T-helper 2 cell treated with Interferon-gamma antibody and Interleukin-4, amounts not matched to agents 5 μg/mL and 100 μg/mL, for 36 hours (primary cell): Measurements from ENCODE around the gene CDK5R1.

ENCODE experiments used
- DNase-seq: peaks from one replicate; pipeline ENCODE4 v3.0.0; 2021; ENCODE audit warnings: low spot score
- H3K27ac Mint-ChIP-seq: one replicate; pipeline ENCODE4 v1.8.0; 2021; ENCODE audit warnings: mild to moderate bottlenecking, mixed read lengths
- H3K27me3 Mint-ChIP-seq: one replicate; pipeline ENCODE4 v1.8.0; 2021; ENCODE audit warnings: low read depth, mixed read lengths
- H3K36me3 Mint-ChIP-seq: one replicate; pipeline ENCODE4 v1.8.0; 2021; ENCODE audit warnings: low read depth, mixed read lengths
- H3K4me1 Mint-ChIP-seq: one replicate; pipeline ENCODE4 v1.8.0; 2021; ENCODE audit warnings: low read depth, mixed read lengths
- H3K4me3 Mint-ChIP-seq: one replicate; pipeline ENCODE4 v1.8.0; 2022; ENCODE audit warnings: mild to moderate bottlenecking, moderate library complexity, mixed read lengths
- H3K9me3 Mint-ChIP-seq: one replicate; pipeline ENCODE4 v1.8.0; 2021; ENCODE audit warnings: mixed read lengths

The CDK5R1 gene

DNA sequence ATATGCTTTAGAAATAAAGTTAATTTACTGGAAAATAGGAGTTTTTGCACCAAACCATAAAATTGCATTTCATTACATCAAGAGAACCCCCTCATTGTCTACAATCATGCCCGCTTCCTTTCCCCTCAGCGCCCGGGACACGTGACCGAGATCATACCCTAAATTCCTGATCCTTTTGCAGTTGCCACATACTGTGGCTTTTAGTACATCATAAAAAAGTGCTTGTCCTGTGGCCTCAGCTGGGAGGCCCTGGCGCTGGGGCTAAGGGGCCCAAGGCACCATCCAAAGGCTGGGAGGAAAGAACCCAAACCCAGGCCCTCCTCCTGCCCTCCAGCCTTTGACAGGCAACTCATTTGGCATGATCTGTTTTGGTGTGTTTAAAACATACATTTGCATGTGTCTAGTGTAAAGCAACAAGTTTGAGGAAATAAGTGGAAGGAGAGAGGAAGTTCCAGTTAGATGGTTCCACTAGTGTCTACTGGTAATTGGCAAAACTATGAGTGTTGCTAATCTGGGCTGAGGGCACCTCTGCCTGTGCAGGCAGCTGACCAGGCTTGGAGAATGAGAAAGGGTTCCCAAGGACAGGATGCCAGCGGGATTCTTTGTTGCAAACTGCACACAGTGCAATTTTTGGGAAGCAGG, 6.0 kb downstream of the CDK5R1 start:
- DNase-seq, result no peak
- no peaks in the 10 kb centered on the region for H3K9me3 Mint-ChIP-seq
- no peaks in the 10 kb centered on the region for H3K27me3 Mint-ChIP-seq
- peaks cover 49% of the 10 kb centered on the region for H3K4me1 Mint-ChIP-seq
- H3K27ac Mint-ChIP-seq, result peak overlapping the region; percentile 63
- H3K36me3 Mint-ChIP-seq, result peaks cover 23% of the 10 kb centered on the region
- peak overlapping the region; percentile 22 for H3K4me3 Mint-ChIP-seq

DNA sequence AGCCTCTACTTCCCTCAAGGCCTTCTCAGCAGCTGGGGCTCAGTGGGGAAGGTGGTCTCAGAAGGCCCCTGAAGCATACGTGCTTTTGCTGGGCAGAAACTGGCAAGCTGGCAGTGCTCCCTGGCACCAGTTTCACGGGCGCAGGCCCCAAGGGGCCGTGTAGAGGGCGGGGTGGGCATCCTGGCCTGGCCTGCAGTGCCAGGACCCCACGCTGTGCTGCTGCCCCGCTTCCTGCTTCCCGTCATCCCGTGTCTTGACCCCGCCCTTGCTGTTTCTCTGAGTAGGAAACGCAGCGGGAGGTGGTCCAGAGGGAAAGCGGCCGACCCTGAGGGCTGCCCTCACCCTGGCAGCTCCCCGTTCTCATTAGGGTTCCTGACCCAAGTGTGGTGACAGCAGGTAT, 6.8 kb downstream of the CDK5R1 start:
- H3K4me1 Mint-ChIP-seq, result peaks cover 41% of the 10 kb centered on the region
- no peaks in the 10 kb centered on the region for H3K27me3 Mint-ChIP-seq
- no peak overlapping the region for H3K27ac Mint-ChIP-seq
- H3K36me3 Mint-ChIP-seq, result peaks cover 15% of the 10 kb centered on the region
- DNase-seq, result no peak
- H3K9me3 Mint-ChIP-seq, result no peaks in the 10 kb centered on the region
- H3K4me3 Mint-ChIP-seq, result no peak overlapping the region

DNA sequence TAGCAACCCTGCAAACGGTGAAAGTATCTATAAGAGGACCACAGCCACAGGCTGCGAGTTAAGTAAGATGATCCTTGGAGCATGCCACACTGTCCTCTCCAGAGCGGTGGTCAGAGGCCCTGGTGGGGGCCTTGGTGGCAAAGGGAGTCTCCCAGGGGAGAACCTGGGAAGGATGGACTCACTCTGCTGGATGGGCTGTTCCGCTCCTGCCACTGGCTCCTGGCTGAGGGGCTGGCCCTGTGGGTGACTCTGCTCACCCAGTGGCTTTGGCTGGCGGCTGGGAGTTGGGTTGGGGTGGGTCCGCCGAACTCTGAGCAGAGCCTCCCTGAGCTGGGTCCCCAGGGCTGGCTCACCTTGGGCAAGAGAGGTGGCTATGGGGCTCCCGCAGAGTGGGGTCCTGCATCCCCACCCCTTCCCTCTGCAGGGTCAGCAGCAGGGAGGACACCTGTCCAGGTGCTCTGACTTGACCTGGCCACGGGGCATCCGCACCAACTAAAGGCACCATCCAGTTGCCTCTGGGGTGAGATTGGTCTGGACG, 7.3 kb downstream of the CDK5R1 start:
- Mint-ChIP-seq H3K27ac (no peak overlapping the region), H3K9me3 (no peaks in the 10 kb centered on the region), H3K27me3 (no peaks in the 10 kb centered on the region), H3K36me3 (peaks cover 11% of the 10 kb centered on the region), H3K4me1 (peaks cover 37% of the 10 kb centered on the region), H3K4me3 (no peak overlapping the region)
- no peak for DNase-seq

DNA sequence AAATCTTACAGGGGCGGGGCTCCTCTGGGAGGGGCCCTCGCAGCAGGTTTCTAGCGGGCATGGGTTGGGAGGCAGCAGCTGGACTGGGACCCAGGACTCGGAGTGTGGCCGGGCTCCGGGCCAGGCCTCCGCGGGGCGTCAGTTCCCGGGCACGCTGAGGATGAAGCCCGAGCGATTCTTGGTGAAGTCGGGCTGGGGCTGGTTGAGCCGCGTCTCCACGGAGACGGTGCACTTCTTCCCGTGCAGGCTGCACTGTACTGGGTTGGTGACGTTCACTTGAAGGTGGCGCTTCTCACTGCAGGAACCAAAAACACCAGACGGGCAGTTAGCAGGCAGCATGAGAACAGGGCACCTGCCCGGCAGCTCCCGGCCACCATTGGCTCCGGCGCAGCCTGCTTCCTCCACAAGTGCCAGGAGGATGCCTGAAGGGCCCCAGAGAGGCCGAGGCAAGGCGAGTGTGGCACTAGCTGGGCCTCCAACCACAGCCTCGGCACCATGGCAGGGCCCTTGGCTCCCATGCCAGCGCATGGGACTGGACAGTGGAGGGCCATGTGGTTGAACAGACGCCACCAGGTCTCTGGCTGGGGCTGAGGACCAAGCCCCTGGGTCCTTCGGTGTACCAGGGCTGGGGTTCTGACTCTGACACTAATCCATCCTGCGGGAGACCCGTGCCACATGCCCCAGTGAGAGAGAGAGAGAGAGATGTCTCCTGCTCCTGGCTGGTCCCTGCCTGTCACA, 8.0 kb downstream of the CDK5R1 start:
- H3K4me3 Mint-ChIP-seq, result no peak overlapping the region
- no peaks in the 10 kb centered on the region for H3K9me3 Mint-ChIP-seq
- H3K36me3 Mint-ChIP-seq, result peaks cover 4% of the 10 kb centered on the region
- no peak for DNase-seq
- no peaks in the 10 kb centered on the region for H3K27me3 Mint-ChIP-seq
- H3K27ac Mint-ChIP-seq, result no peak overlapping the region
- peaks cover 29% of the 10 kb centered on the region for H3K4me1 Mint-ChIP-seq

DNA sequence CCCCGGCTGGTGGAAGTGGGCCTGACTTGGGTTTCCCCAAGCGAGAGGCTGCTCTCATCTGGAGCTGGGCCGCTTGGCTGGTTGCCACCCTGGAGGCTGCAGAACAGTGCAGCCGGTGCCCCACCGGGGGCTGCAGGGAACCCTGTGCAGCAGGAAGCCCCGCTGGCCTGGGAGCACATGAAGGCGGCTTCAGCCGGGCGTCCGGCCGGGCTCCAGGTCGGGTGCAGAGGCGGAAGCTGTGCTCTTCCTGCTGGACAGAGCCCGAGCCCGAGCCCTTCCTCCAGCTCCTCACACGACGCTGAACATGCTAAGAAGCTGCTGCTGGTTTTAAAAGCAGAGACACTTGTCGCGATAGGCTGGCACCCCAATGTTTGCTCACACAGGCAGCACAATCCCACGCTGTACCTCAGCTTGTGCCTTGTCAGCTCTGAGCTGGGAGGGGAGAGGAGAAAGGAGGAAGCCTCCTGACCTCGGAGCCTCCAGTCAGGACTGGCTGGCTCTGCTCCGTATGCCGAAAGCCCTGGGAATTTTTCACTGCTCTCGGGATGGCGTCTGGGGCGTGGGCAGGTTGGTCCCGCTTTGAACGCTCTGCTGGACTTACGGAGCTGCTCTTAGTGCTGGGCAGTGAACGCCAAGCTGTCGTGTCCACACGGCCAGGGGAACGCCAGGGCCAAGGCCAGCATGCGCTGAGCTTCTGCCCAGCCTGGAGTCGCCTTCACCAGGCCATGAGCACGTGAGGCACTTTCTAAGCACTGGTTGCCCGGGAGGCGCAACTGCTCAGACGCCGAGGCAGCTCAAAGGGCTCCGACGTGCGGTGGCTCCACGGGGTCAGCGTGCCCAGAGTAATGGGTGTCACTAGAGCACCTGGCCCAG, 8.8 kb downstream of the CDK5R1 start:
- no peaks in the 10 kb centered on the region for H3K9me3 Mint-ChIP-seq
- no peaks in the 10 kb centered on the region for H3K36me3 Mint-ChIP-seq
- H3K27ac Mint-ChIP-seq, result no peak overlapping the region
- DNase-seq, result no peak
- peaks cover 21% of the 10 kb centered on the region for H3K4me1 Mint-ChIP-seq
- no peaks in the 10 kb centered on the region for H3K27me3 Mint-ChIP-seq
- no peak overlapping the region for H3K4me3 Mint-ChIP-seq

DNA sequence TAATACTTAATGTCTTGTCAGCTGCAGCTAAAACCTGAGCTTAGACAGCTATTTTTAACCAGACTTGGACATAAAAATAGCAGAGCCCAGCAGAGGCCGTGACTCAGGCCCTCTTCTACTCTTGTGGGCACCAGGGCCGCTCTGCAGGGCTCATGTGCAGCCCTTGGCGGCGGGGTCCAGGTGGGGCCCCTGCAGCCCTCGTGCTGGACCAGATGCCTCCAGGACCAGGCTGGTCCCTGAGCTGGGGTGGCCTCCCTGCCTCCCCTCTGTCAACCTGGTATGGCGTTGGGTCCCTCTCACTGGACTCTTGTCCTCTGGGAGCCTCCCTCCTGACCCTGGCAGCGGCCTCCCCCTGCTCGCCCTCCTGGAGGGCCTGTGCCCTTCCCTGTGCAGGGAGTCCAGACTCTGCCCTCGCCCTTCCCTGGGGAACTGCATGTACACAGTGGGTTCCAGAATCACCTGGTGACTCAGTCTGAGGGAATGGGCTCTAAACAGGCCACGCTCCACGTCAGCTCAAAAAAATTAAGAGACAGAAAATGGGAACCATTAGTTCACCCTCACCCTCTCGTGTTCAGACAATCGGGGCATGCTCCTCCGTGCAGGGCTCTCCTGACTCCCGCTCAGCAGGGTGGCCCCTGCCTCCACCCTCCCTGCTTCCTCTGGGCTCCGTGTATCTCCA, 9.7 kb downstream of the CDK5R1 start:
- H3K4me3 Mint-ChIP-seq, result no peak overlapping the region
- no peaks in the 10 kb centered on the region for H3K36me3 Mint-ChIP-seq
- H3K27ac Mint-ChIP-seq, result no peak overlapping the region
- H3K4me1 Mint-ChIP-seq, result peaks cover 17% of the 10 kb centered on the region
- no peaks in the 10 kb centered on the region for H3K9me3 Mint-ChIP-seq
- no peak for DNase-seq
- no peaks in the 10 kb centered on the region for H3K27me3 Mint-ChIP-seq

DNA sequence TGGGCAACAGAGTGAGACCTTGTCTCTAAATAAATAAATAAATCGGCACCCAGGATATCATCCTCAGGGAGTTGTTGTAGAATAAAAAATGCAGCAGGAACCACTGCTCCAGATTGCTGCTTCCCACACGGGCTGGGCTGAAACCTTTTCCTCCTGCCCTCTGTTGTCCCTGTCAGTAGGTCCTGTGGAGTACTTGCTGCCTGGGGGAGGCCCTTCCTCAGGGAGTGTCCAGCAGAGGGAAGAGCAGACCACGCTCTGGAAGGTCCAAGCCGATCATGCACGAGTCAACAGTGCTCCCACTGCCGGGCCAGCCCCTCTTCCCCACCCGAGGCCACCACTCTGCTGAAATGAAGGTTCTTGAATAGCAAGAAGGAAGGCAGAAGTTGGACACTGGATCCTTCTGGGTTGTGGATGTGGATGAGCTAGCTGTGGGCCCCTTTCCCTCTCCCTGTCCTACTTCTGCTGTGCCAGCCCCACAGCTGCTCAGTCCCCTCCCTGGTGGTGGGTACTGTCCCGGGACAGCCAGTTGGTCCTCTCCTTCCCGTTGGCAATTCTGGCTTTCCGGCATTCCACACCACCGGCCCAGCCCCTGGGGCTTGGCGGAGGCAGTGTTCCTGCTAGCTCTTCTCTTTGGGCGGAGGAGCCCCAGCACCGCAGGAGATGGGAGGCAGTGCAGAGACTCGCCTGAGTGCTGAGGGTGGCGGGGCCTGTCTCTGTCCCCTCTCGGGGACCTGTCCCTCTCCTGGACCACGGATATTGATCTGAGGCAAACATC, 10.8 kb downstream of the CDK5R1 start:
- H3K4me3 Mint-ChIP-seq, result no peak overlapping the region
- peaks cover 2% of the 10 kb centered on the region for H3K36me3 Mint-ChIP-seq
- no peak overlapping the region for H3K27ac Mint-ChIP-seq
- H3K9me3 Mint-ChIP-seq, result no peaks in the 10 kb centered on the region
- no peak for DNase-seq
- H3K4me1 Mint-ChIP-seq, result peaks cover 13% of the 10 kb centered on the region
- H3K27me3 Mint-ChIP-seq, result no peaks in the 10 kb centered on the region

DNA sequence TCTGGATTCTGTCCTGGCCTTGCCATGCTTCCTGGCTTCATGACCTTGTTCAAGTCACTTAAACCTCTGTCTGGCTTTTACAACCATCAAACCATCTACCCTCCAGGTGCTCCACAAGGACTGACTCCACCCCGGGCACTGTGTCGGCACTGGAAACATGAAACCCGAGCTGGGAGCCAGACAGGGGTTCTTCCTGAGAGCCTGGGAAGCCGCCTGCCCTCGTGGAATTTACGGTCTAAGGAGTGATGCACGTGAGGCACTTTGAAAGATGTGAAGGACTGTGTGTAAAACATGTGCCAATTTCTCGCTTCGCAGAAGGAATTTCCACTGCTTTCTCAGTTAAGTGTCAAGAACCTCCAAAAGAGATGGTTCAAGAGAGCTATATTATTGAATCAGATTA, 11.6 kb downstream of the CDK5R1 start:
- H3K9me3 Mint-ChIP-seq, result no peaks in the 10 kb centered on the region
- no peak for DNase-seq
- H3K27ac Mint-ChIP-seq, result no peak overlapping the region
- H3K4me1 Mint-ChIP-seq, result peaks cover 13% of the 10 kb centered on the region
- peaks cover 2% of the 10 kb centered on the region for H3K36me3 Mint-ChIP-seq
- H3K27me3 Mint-ChIP-seq, result no peaks in the 10 kb centered on the region
- no peak overlapping the region for H3K4me3 Mint-ChIP-seq

DNA sequence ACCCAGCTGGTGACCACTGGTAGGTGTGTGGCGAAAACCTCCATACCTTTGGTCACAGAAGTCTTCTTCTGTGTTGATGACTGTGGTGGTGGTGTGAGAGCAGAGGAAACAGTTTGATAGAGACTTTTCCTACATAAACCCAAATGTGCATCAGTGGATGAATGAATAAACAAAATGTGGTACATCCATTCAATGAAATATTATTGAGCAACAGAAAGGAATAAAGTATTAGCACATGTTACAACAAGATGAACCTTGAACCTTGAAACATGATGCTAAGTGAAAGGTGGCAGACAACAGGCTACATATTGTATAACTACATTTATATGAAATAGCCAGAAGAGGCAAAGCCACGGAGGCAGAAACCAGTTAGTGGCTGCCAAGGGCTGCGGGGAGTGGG, 15.2 kb downstream of the CDK5R1 start:
- Mint-ChIP-seq H3K27me3 (no peaks in the 10 kb centered on the region), H3K36me3 (peaks cover 2% of the 10 kb centered on the region), H3K4me3 (peak overlapping the region; percentile 24), H3K9me3 (no peaks in the 10 kb centered on the region), H3K27ac (peak overlapping the region; percentile 71), H3K4me1 (peaks cover 32% of the 10 kb centered on the region)
- DNase-seq, result no peak

DNA sequence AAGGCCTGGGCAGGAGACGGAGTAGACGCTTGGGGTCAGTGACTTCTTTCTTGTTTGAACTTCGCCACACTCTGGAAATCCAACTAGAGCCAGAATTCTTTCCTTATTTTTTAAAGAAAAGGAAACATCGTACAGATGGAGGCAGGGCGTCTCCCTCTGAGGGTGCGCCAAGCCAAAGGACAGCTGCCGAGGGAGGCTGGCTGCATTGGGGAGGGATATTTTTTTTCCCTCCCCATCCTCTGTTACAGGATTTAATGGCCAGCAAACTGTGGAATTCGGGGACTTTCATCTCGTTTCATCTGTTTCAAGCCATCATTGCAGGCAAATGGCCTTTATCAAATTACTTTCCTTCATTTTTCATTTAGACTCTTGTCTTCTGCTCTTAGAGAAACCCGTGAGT, 15.9 kb downstream of the CDK5R1 start:
- H3K9me3 Mint-ChIP-seq, result no peaks in the 10 kb centered on the region
- peak overlapping the region; percentile 98 for H3K27ac Mint-ChIP-seq
- peak overlapping the region; percentile 77 for H3K4me3 Mint-ChIP-seq
- no peaks in the 10 kb centered on the region for H3K27me3 Mint-ChIP-seq
- peaks cover 2% of the 10 kb centered on the region for H3K36me3 Mint-ChIP-seq
- peaks cover 35% of the 10 kb centered on the region for H3K4me1 Mint-ChIP-seq
- no peak for DNase-seq

DNA sequence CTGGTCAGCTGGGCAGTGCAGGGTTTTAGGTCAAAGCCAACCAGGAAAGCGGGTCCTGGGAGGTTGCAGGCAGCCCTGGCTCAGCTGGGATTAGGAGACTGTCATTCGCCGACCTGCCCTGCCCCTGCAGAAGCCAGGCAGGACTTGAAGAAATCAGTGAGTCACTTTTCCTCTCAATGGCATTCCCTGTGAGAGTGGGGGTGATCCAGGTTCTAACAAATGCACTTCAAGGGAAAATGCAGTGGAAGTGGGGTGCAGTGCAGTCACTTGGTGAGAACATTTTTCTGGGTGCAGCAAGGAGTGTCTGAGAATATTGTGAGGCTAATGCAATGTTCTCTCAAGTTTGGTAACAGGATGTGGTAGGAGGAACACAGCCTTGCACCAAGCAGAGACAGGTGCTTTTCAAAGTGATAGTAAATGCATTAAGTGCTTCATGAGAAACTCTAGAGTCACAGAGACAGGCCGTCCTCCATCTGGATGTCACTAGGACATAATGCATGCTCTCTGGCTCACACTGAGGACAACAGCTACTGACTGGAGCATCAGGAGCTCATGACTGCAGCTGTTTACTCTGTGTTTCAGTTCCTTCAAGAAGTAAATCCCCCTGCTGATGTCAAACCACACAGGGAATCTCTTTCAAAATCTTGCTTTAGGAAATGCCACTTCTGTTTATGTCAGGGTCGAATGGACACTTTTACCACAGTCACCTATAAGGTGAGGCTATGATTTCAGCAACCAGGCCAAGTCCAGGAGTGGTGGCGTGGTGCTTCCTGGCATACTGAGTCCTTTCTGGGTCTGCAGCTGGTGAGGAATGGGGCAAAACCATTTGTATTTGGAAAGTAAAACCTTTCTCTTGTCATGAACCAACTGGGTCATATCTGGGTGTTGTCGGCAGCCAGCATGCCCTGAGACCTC, 16.7 kb downstream of the CDK5R1 start:
- peaks cover 2% of the 10 kb centered on the region for H3K36me3 Mint-ChIP-seq

More for the DNA sequence above, 16.7 kb downstream of the CDK5R1 start:
- no peaks in the 10 kb centered on the region for H3K9me3 Mint-ChIP-seq
- peak overlapping the region; percentile 77 for H3K4me3 Mint-ChIP-seq
- H3K27me3 Mint-ChIP-seq, result no peaks in the 10 kb centered on the region
- peaks cover 35% of the 10 kb centered on the region for H3K4me1 Mint-ChIP-seq
- peak; percentile 53 for DNase-seq
- H3K27ac Mint-ChIP-seq, result peak overlapping the region; percentile 98
